Measurements from ENCODE around the gene ACTL9. TPM values are rescaled to one million over a fixed set of nuclear protein-coding genes. Genes with fewer than 3 reads are reported as not detected.
"Not testable (repeated sequence)": the region's sequence is repeated elsewhere in the genome, so short reads cannot be mapped to it uniquely, and the experiment has no call there.

Gene ACTL9
- not detected in 2 replicates for total RNA-seq
- long read RNA-seq = 0 reads

GRCh38 chr19:8698433-8699063 lies at the start of gene ACTL9:
TSS of gene ACTL9 (minus strand) at chr19:8698795. CDS start at chr19:8698701, 94 bp downstream.
- H3K4me3 Mint-ChIP-seq (ENCODE audit: low read depth) = no peak within 1 kb of the TSS
- DNase-seq (ENCODE audit: low spot score, unreplicated experiment) = no peak
- TF ChIP-seq, protein P1, sequence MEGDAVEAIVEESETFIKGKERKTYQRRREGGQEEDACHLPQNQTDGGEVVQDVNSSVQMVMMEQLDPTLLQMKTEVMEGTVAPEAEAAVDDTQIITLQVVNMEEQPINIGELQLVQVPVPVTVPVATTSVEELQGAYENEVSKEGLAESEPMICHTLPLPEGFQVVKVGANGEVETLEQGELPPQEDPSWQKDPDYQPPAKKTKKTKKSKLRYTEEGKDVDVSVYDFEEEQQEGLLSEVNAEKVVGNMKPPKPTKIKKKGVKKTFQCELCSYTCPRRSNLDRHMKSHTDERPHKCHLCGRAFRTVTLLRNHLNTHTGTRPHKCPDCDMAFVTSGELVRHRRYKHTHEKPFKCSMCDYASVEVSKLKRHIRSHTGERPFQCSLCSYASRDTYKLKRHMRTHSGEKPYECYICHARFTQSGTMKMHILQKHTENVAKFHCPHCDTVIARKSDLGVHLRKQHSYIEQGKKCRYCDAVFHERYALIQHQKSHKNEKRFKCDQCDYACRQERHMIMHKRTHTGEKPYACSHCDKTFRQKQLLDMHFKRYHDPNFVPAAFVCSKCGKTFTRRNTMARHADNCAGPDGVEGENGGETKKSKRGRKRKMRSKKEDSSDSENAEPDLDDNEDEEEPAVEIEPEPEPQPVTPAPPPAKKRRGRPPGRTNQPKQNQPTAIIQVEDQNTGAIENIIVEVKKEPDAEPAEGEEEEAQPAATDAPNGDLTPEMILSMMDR (IDR thresholded peaks at IDR 0.05; ENCODE audit: unreplicated experiment) = no peak

DNA sequence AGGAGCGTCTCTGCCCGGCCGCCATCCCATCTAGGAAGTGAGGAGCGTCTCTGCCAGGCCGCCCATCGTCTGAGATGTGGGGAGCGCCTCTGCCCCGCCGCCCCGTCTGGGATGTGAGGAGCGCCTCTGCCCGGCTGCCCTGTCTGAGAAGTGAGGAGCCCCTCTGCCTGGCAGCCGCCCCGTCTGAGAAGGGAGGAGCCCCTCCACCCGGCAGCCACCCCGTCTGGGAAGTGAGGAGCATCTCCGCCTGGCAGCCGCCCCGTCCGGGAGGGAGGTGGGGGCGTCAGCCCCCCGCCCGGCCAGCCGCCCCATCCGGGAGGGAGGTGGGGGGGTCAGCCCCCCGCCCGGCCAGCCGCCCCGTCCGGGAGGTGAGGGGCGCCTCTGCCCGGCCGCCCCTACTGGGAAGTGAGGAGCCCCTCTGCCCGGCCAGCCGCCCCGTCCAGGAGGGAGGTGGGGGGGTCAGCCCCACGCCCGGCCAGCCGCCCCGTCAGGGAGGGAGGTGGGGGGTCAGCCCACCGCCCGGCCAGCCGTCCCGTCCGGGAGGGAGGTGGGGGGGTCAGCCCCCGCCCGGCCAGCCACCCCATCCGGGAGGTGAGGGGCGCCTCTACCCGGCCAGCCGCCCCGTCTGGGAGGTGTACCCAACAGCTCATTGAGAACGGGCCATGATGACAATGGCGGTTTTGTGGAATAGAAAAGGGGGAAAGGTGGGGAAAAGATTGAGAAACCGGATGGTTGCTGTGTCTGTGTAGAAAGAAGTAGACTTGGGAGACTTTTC lies 40.9 kb upstream of the ACTL9 start:
- not testable (repeated sequence) for H3K27ac Mint-ChIP-seq; H3K4me3 Mint-ChIP-seq (ENCODE audit: low read depth); H3K4me1 Mint-ChIP-seq (ENCODE audit: low read depth); H3K36me3 Mint-ChIP-seq (ENCODE audit: insufficient read depth); H3K27me3 Mint-ChIP-seq; DNase-seq (ENCODE audit: low spot score, unreplicated experiment)
- H3K9me3 Mint-ChIP-seq (ENCODE audit: low read depth) = peaks cover 22% of the 10 kb centered on the region

More at GRCh38 chr19:8698433-8699063, at the start of gene ACTL9:
- no peak within 1 kb of the TSS for H3K27ac Mint-ChIP-seq
- H3K27me3 Mint-ChIP-seq = peaks cover 24% of the 10 kb centered on the region
- H3K4me1 Mint-ChIP-seq (ENCODE audit: low read depth) = no peaks in the 10 kb centered on the region
- H3K36me3 Mint-ChIP-seq (ENCODE audit: insufficient read depth) = no peaks in the 10 kb centered on the region
- no peaks in the 10 kb centered on the region for H3K9me3 Mint-ChIP-seq (ENCODE audit: low read depth)

GRCh38 chr19:8738377-8738776 lies 39.8 kb upstream of the ACTL9 start:
- no peak overlapping the region for H3K27ac Mint-ChIP-seq
- H3K4me1 Mint-ChIP-seq (ENCODE audit: low read depth) = no peaks in the 10 kb centered on the region
- TF ChIP-seq, protein P1 (IDR thresholded peaks at IDR 0.05; ENCODE audit: unreplicated experiment) = no peak
- DNase-seq (ENCODE audit: low spot score, unreplicated experiment) = no peak
- H3K36me3 Mint-ChIP-seq (ENCODE audit: insufficient read depth) = peaks cover 1% of the 10 kb centered on the region
- H3K4me3 Mint-ChIP-seq (ENCODE audit: low read depth) = no peak overlapping the region
- no peaks in the 10 kb centered on the region for H3K27me3 Mint-ChIP-seq
- peaks cover 23% of the 10 kb centered on the region for H3K9me3 Mint-ChIP-seq (ENCODE audit: low read depth)

- Mint-ChIP-seq H3K4me1 (ENCODE audit: low read depth) (no peaks in the 10 kb centered on the region), H3K9me3 (ENCODE audit: low read depth) (peaks cover 39% of the 10 kb centered on the region), H3K27me3 (no peaks in the 10 kb centered on the region)
Measured at GRCh38 chr19:8731428-8732169, 33.0 kb upstream of the ACTL9 start.

DNA sequence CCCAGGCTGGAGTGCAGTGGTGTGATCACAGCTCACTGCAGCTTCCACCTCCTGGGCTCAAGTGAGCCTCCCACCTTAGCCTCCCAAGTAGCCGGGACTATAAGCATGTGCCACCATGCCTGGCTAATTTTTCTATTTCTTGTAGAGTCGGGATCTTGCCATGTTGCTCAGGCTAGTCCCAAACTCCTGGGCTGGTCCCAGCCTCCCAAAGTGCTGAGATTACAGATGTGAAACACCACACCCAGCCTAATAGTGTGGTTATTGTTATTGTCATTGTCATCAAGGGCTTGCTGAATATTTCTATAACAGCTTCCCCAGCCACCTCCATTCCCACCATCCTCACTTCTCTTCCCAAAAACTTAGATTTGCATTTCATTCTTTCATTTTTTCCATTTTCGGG lies 25.7 kb upstream of the ACTL9 start:
- Mint-ChIP-seq H3K4me1 (ENCODE audit: low read depth) (no peaks in the 10 kb centered on the region), H3K27me3 (no peaks in the 10 kb centered on the region), H3K27ac (no peak overlapping the region), H3K36me3 (ENCODE audit: insufficient read depth) (no peaks in the 10 kb centered on the region), H3K9me3 (ENCODE audit: low read depth) (peaks cover 60% of the 10 kb centered on the region), H3K4me3 (ENCODE audit: low read depth) (no peak overlapping the region)
- TF ChIP-seq, protein P1 (IDR thresholded peaks at IDR 0.05; ENCODE audit: unreplicated experiment) = no peak
- no peak for DNase-seq (ENCODE audit: low spot score, unreplicated experiment)

More at GRCh38 chr19:8731428-8732169, 33.0 kb upstream of the ACTL9 start:
- H3K4me3 Mint-ChIP-seq (ENCODE audit: low read depth) = no peak overlapping the region
- TF ChIP-seq, protein P1 (IDR thresholded peaks at IDR 0.05; ENCODE audit: unreplicated experiment) = no peak
- no peak overlapping the region for H3K27ac Mint-ChIP-seq
- H3K36me3 Mint-ChIP-seq (ENCODE audit: insufficient read depth) = peaks cover 2% of the 10 kb centered on the region
- DNase-seq (ENCODE audit: low spot score, unreplicated experiment) = no peak
